Calu3 (cell line): ENCODE measurements around the gene SIDT2. TPM values are rescaled to one million over a fixed set of nuclear protein-coding genes. Genes with fewer than 3 reads are reported as not detected.

ENCODE experiments used
- BruUV-seq: library from RNA; stranded (reverse); fragments of 400-500 nt; replicated peaks from 2 replicates; lab custom pipeline; 2021; lab: Mats Ljungman, UMichigan
- CTCF ChIA-PET: fragments of 300-600 bp; sonication (Branson Sonifier 250); formaldehyde crosslinking; loops from one replicate; lab custom pipeline; 2022; ENCODE audit warnings: antibody characterized with exemption; lab: Charles Lee
- DNase-seq: peaks from one replicate; pipeline ENCODE4 v3.0.0; 2022
- H3K27ac Mint-ChIP-seq: one replicate; pipeline ENCODE4 v1.8.0; 2022; ENCODE audit warnings: mixed read lengths; ENCODE audit not compliant: unreplicated experiment
- H3K27me3 Mint-ChIP-seq: one replicate; pipeline ENCODE4 v1.8.0; 2022; ENCODE audit warnings: mixed read lengths; ENCODE audit not compliant: unreplicated experiment
- H3K36me3 Mint-ChIP-seq: one replicate; pipeline ENCODE4 v1.8.0; 2022; ENCODE audit warnings: mild to moderate bottlenecking, moderate library complexity, mixed read lengths; ENCODE audit not compliant: insufficient read depth, unreplicated experiment
- H3K4me1 Mint-ChIP-seq: one replicate; pipeline ENCODE4 v1.8.0; 2022; ENCODE audit warnings: mild to moderate bottlenecking, low read depth, mixed read lengths; ENCODE audit not compliant: unreplicated experiment
- H3K4me3 Mint-ChIP-seq: one replicate; pipeline ENCODE4 v1.8.0; 2022; ENCODE audit warnings: mild to moderate bottlenecking, low read depth, moderate library complexity, mixed read lengths; ENCODE audit not compliant: unreplicated experiment
- H3K9me3 Mint-ChIP-seq: one replicate; pipeline ENCODE4 v1.8.0; 2022; ENCODE audit warnings: low read depth, mixed read lengths; ENCODE audit not compliant: unreplicated experiment
- intact Hi-C: fragments of 100-400 bp; cut with micrococcal nuclease; formaldehyde crosslinking; loops from one replicate; pipeline ENCODE4 v1.10.0; 2022; ENCODE audit not compliant: unreplicated experiment
- total RNA-seq: library from RNA; stranded (reverse); gene quantifications from 2 replicates; pipeline ENCODE4 v1.2.3, GENCODE V29; 2022
- TF ChIP-seq, protein P1 (sequence below): fragments of 200-600 bp; IDR thresholded peaks from one replicate; pipeline ENCODE4 v1.8.0; 2022; ENCODE audit warnings: antibody characterized with exemption; ENCODE audit not compliant: unreplicated experiment

Gene SIDT2
- total RNA-seq, 1 experiment from 2014 or later = 15.4 TPM

DNA sequence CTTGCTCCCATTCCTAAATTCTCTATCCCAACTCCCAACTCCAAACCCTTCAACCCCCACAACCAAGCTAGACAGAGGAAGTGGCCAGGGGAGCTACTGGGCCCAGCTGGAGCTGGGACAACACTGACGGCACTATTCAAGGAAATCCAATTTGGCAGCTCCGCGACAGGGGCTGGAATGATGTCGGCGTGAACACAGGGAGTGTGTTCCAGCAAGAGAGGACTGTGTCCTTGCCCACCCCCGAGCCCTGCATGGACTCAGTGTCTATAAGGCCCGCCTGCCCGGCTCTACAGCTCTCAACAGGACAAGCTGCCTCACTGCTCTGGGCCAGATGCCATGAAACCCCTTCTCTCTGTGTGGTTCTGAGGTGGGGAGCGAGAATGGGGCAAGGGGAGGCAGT lies 42.0 kb downstream of the SIDT2 start:
- Mint-ChIP-seq H3K4me3 (no peak overlapping the region), H3K27ac (no peak overlapping the region), H3K27me3 (no peaks in the 10 kb centered on the region), H3K4me1 (no peaks in the 10 kb centered on the region), H3K9me3 (no peaks in the 10 kb centered on the region), H3K36me3 (peaks cover 24% of the 10 kb centered on the region)
- BruUV-seq = no TSS peak
- DNase-seq = no peak
- intact Hi-C loops = no loop called here
- TF ChIP-seq, protein P1, sequence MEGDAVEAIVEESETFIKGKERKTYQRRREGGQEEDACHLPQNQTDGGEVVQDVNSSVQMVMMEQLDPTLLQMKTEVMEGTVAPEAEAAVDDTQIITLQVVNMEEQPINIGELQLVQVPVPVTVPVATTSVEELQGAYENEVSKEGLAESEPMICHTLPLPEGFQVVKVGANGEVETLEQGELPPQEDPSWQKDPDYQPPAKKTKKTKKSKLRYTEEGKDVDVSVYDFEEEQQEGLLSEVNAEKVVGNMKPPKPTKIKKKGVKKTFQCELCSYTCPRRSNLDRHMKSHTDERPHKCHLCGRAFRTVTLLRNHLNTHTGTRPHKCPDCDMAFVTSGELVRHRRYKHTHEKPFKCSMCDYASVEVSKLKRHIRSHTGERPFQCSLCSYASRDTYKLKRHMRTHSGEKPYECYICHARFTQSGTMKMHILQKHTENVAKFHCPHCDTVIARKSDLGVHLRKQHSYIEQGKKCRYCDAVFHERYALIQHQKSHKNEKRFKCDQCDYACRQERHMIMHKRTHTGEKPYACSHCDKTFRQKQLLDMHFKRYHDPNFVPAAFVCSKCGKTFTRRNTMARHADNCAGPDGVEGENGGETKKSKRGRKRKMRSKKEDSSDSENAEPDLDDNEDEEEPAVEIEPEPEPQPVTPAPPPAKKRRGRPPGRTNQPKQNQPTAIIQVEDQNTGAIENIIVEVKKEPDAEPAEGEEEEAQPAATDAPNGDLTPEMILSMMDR = no peak
- CTCF ChIA-PET = no interaction called here

DNA sequence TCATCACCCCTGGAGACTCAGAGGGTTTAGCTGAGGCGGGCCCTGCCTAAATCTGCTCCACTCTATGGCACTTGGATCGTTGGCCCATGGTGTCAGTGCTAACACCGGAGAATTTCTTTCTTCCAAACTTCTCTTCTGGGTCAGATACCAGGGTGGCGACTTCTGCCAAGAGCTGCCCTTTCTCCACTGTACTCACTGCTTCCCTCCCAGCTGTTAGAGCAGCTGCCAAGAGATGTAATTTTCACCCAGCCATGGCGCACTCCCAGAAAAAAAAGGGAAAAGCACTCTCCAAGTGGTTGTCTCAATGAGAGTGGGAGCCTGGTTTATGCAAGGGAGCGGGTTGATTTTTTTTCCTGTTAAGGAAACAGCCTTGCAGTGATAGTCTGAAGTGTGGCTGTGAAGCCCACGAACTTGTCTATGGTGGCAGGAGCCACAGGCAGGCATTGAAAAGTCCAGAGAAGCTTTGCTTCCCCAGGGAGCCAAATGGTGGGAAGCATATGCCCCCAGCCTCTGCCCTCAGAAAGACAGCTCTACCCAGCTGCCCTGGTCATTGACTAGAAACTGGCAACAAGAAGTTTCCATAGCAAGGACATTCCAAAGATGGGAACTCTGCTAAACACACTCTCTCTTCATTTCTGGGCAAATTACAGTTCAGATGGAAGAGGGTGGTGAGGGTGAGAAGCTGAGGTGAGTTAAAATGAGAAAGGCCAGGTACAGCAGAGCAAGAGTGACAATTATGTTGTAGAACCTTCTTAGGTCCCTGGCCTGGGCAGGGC lies 42.6 kb downstream of the SIDT2 start:
- CTCF ChIA-PET = no interaction called here
- no peaks in the 10 kb centered on the region for H3K27me3 Mint-ChIP-seq
- H3K36me3 Mint-ChIP-seq = peaks cover 26% of the 10 kb centered on the region
- DNase-seq = no peak
- intact Hi-C loops = no loop called here
- BruUV-seq = no TSS peak
- no peaks in the 10 kb centered on the region for H3K9me3 Mint-ChIP-seq
- H3K4me1 Mint-ChIP-seq = no peaks in the 10 kb centered on the region
- TF ChIP-seq, protein P1 = no peak
- H3K4me3 Mint-ChIP-seq = no peak overlapping the region
- H3K27ac Mint-ChIP-seq = no peak overlapping the region

DNA sequence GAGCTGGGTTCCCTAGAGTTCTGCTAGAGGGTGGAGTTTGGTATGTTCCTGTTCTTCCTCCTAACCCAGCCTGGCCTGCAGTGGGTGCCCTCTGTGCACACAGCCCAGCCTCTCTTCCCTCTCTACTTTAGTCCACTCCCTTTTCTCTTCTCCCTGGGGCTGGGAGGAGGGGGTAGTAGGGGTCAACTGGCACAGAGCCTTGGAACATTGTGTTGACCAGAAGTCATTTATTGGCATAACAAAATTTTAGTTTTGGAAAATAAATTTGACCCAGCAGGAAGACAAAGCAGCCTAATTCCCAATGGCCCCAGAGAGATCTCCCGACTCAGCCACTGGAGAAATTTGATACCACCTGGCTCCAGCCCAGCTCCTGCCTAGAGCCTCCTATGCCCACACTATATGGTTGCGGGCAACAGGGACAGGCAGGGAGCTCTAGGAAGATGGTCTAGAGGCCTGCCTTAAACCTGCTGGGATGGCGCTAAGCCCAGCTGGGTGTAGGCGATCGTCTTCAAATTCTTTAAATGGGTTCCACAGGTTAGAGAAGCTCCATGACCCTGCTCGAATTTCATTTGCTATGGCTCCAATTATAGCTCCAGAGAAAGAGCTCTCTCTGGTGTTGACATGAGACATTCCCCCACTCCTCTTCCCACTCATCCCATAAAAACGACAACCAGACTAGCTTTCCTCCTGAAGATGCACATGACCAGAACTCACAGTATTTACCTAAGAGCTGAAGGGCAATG lies 43.4 kb downstream of the SIDT2 start:
- Mint-ChIP-seq H3K27ac (no peak overlapping the region), H3K36me3 (peaks cover 34% of the 10 kb centered on the region)
- TF ChIP-seq, protein P1 = no peak

DNA sequence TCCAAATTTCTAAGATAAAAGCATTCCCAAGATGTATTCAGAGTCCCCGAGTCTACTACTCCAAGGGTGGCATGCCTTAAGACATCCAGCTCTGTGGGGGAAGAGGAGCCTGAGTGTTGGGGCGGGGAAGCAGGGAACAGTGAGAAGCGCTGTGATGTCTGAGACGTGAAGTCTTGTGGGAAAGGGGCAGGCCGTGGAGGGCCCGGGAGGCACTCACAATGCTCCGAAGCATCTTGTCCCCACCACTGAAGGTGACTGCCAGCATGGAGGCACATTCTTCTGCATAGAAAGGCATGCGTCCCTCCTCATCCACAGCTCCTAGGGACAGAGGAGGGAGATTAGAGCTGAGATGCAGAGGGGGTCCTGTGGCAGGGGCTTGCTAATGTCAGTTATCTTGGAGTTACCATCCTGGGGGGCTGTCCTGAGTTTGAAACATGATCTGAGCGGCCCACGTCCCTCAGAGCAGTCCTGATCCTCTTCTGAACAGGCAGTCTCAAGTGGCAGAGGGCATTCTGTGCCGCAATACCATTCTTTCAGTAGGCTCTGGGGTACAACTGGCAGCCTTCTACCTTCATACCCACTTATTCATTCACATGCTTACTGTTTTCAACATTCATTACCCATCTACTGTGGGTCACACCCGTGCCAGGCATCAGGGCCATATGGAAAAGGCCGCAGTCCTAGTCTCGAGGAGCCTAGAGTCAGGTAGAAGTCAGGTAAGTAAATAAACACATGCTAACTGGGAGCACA lies 44.6 kb downstream of the SIDT2 start:
- no peaks in the 10 kb centered on the region for H3K27me3 Mint-ChIP-seq
- CTCF ChIA-PET = no interaction called here
- no peaks in the 10 kb centered on the region for H3K4me1 Mint-ChIP-seq
- no peak for DNase-seq
- BruUV-seq = no TSS peak
- H3K36me3 Mint-ChIP-seq = peaks cover 36% of the 10 kb centered on the region
- intact Hi-C loops = no loop called here
- TF ChIP-seq, protein P1 = no peak
- no peak overlapping the region for H3K4me3 Mint-ChIP-seq
- no peak overlapping the region for H3K27ac Mint-ChIP-seq
- no peaks in the 10 kb centered on the region for H3K9me3 Mint-ChIP-seq

More for the DNA sequence above, 43.4 kb downstream of the SIDT2 start:
- Mint-ChIP-seq H3K4me1 (no peaks in the 10 kb centered on the region), H3K27me3 (no peaks in the 10 kb centered on the region), H3K9me3 (no peaks in the 10 kb centered on the region), H3K4me3 (no peak overlapping the region)
- no TSS peak for BruUV-seq
- CTCF ChIA-PET = no interaction called here
- no peak for DNase-seq
- intact Hi-C loops = no loop called here
